Superior temporal gyrus (tissue), 1 donor: ENCODE measurements around the gene PTPRA.

Source experiments
- DNase-seq: peaks from one replicate; pipeline ENCODE4 v3.0.0-alpha.2; 2016; ENCODE audit errors: extremely low spot score

The PTPRA gene

DNA sequence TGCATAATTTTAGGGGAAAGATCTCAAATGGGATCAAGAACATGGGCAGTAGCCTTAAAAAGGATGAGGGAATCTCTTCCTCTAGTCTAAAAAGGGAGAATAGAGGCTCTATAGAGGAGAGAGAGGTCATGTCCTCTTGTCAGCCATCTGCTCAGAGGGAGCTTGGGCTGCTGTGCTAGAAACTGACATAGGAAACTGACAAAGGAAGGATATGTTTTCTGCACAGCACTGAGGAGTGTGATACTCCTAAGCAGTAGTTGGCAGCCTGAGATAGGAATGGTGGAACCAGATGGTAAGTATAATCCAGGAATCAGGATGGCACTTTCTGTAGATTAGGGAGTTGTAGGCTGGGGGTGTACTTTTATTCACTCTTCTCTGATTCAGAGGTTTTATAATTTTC is 59.2 kb downstream of the PTPRA start:
- DNase-seq: peak; percentile 70

DNA sequence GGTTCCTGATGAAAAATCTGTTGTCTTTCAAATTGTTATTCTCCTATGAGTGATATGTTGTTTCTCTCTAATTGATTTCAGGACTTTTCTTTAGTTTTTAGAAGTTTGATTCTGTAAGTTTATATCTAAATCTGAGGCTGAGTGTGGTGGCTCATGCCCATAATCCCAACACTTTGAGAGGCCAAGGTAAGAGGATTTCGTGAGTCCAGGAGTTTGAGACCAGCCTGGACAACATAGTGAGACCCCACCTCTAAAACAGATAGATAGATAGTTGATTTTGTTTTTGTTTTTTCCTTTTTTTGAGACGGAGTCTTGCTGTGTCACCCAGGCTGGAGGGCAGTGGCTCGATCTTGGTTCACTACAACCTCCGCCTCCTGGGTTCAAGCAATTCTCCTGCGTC is 64.6 kb downstream of the PTPRA start:
- DNase-seq: no peak

DNA sequence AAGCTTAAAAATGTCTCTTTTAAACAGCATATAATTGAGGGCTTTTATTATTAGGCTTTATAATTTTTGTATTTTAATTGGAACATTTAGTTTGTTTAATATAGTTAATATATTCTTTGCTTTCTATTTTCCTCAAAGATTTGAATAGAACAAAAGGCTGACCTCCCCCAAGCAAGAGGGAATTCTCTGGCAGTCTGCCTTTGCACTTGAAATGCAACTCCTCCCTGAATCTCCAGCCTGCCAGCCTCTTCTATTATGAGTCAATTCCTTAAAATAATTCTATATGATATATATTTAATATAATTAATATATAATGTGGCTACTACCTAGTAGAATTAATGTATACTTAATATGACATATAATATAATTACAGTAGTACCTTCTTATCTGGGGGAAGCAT is 69.2 kb downstream of the PTPRA start:
- DNase-seq: peak; percentile 59

DNA sequence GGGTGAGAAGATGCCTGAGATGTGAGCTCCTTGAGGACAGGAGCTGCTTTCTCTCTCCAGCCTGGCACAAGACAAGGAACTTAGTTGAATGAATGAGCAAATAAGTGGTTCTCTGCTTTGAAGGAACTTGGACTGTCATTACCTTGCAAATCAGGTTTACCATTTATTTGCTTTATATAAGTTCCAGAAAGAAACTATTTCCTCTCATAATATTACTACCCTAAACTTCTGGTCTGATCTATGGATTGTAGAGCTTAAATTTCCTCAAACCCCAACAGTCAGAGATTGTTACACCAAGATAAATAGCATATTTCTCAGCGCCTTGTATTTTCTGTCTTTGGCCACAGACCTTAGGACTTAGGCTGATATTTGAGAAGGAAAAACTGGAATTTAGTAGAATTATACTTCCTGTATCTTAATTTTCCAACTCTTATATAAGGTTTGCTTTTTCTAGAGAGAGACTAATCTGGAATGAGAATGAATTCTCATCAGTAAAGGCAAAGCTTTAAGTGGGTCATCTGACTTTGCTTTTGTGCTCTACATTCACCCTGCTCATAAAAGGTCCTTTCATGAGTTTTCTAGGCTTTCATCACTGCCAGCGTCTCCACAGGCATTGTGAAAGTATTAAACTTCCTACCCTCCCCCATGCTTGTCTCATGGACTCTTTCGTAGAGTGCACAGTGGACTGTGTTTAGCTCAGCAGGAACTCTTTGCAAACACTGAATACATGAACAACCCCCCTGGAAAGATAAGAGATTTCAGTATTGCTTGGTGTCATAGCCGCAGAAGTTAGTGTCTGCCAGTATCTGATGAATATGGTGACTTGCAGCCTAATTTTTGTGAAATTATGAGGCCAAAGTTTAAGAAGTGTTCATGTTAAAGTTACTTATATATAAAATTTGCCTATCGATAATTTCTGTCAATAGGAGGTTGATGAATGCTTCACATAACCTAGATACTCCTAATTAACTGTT is 74.0 kb downstream of the PTPRA start:
- peak; percentile 98 for DNase-seq

DNA sequence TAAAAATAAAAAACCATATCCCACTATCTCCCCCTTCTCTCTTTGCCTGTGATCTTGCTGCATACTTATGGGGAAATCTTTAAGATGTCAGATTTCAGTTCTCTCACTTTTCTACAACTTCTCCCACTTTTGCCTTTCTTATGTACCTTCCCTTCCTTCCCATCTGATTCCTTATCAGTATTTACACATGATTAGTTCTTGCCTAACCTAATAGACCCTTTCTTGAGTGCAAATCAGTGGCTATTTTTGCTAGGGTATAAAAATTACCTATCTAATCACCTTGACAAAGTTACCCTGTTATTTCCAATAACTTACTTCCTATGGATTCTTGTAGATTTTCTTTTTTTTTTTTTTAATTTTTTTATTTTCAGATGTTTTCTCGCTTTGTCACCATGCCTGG is 75.7 kb downstream of the PTPRA start:
- no peak for DNase-seq

GRCh38 chr20:2952766-2953165 is 79.5 kb downstream of the PTPRA start:
- DNase-seq: no peak

DNA sequence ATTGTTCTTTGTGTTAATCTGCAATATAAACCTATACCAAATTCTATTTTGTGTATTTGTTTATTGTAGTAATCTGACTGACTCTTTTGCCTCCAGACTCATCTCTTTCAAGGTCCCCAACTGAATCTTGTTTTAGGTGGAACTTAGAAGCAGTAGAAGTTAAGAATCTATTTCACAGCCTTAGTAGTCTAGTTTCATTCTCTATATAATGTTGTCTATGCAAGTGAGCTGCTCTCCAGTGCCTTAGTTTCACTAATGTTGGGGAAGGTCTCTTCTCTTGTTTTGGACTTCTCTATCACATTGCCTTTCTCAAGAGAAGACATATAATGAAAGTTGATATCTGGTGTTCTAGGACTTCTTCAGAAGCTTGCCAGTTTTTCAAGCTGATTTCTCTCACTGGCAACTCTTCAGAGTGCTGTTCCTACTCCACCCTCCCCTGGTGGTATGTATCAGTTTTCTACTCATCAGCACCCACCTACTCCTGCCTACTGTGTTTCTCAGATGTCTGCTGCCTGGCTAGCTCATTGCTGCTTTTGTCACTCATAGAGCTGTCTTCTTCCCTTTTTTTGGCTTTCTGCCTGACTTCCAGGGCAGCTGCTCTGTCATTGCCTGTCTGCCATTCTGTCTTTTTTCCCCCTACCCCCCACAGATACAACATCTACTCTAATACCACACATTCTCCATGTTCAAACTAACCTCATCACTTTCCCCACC is 82.1 kb downstream of the PTPRA start:
- DNase-seq: peak; percentile 71

- DNase-seq: no peak
Observed at GRCh38 chr20:2956480-2956879, 83.2 kb downstream of the PTPRA start.

DNA sequence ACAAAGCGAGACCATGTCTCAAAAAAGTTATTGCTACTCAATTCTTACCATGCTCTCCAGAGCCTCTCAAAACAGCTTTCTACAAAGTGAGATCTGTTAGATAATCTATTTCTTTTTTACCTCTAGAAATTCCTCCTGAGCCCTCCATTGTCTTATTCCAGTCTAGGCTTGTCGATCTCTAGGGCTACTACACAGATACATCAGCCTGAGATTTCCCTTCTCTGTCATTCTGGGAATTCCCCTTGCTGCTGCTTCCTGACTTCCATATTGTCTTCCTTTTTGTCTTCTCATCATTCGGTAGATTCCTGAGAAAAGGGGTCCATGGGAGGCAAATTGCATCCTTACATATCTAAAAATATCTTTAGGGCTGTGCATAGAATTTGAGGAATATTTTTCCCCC is 94.6 kb downstream of the PTPRA start:
- DNase-seq: no peak

DNA sequence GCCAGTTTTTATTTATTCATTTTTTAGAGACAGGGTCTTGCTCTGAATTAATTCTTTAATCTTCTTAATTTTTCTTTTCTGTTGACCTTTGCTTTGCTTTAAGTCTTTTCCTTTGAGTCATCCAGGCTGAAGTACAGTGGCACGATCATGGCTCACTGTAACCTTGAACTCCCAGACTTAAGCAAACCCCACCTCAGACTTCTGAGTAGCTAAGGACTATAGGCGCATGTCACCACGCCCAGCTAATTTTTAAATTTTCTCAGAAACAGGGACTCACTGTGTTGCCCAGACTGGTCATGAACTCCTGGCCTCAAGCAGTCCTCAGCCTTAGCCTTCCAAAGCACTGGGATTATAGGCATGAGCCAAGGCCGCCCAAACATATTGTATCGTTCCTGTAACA is 98.8 kb downstream of the PTPRA start:
- no peak for DNase-seq

- no peak for DNase-seq
Observed at GRCh38 chr20:2973574-2973973, 100.3 kb downstream of the PTPRA start.

- no peak for DNase-seq
Observed at GRCh38 chr20:2978519-2978918, 105.2 kb downstream of the PTPRA start.

DNA sequence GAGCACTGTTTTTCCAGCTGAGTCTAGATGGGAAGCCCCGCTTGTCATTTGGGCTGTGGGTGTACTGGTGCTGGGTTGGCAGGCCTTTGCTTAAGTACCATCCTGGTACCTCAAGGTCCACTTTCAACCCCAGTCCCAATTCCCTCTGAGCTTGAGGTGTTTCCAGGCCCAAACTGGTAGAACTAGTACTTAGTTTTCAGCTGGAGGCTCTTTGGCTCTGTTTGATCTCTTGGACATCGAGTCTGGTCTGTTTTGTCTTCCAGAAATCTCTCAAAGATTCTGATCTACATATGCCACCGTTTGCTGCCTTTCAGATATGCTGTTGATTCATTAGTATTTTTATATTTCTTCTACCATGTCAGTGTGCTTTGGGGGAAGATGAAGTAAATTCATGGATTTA is 108.4 kb downstream of the PTPRA start:
- DNase-seq: no peak

GRCh38 chr20:2983508-2983907 is 110.2 kb downstream of the PTPRA start:
- DNase-seq: no peak

GRCh38 chr20:2984028-2984501 is 110.8 kb downstream of the PTPRA start:
- DNase-seq: no peak

GRCh38 chr20:2984956-2985661 is 111.8 kb downstream of the PTPRA start:
- no peak for DNase-seq

DNA sequence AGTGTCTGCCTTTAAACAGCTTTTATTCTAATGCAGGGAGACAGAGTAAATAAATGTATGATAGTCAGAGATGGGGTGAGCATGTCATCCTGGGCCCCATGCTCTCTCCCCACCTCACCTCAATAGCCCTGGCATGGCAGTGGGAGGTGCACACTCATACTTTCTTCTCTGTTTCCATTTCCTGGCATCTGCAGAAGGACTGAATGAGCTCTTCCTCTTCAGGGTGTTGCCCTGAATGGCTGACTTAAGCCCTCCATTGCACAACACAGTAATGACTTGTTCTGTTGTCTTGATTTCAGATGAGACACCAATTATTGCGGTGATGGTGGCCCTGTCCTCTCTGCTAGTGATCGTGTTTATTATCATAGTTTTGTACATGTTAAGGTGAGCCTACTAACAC is 113.2 kb downstream of the PTPRA start:
- DNase-seq: no peak

- no peak for DNase-seq
Observed at GRCh38 chr20:2987861-2988260, 114.6 kb downstream of the PTPRA start.

DNA sequence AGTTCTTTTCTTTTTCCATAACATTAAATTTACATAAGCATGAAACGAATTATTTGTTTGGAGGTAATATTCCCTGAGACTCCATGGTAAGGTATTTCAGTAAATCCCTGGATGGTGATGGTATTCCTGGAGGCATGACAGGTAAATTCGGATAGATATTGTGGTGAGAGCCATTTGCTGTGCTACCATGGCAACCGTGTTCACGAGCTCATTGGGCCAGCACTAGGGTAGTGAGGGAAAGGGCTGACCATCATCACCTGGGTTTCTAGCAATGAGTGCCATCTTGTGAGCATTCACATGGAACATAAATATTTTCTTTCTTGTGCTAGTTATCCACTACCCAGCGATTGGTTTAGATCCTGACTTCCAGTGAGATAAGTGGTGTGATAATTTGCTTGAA is 118.3 kb downstream of the PTPRA start:
- no peak for DNase-seq

DNA sequence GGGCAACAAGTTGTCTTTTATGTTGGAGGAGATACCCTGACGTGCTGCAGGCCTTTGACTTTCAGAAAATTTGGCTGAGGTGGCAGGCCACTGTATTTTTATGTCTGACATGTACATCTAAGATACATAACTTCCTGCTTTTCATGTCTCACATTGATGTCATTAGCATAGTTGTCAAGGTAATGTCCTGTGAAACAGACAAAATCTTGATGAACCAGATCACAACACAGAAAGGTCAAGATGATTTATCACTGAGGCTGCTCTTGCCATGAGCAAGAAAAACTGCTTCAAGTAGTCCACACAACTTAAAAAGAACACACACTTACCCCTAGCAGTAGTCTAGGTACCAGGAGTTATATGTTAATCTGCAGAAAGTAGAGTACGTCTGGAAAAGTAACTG is 120.0 kb downstream of the PTPRA start:
- no peak for DNase-seq

DNA sequence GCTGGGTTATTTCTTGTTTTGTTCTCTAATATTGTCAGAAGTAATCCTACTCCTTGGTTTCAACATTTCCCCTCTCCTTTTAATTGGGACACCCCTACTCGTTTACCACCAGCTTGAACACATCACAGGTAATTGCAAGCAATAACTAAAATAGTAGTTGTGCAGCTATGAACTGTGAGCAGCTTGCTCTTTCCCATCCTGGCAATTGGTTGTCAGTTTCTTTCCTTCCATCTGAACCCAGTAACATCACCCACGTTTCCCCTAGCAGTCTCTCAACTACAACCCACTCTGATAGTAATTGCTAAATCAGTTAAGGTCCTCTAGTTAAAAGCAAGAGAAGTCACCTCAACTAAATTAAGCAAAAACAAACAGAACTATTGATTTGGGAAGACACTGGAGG is 122.5 kb downstream of the PTPRA start:
- no peak for DNase-seq

DNA sequence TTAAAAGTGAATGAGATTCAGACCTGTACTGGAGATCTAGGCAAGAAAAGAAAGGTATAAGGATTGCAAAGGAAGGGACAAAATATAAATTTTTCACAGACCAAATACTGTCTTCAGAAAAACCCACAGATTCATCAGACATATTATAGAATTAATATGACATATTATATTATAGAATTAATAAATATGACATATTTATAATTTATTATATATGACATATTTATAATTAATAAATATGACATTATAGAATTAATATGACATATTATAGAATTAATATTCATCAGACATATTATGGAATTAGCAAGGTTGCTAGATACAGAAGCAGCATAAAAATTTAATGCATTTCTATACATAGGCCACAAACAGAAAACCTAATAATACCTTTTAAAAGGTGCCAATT is 125.4 kb downstream of the PTPRA start:
- no peak for DNase-seq
